AG04449 (cell line): ENCODE data around the gene ZMIZ1.

Source experiments
- CTCF ChIA-PET: fragments of 350-600 bp; formaldehyde crosslinking; extraction: SDS; loops from one replicate; lab custom pipeline; 2021; ENCODE audit warnings: antibody characterized with exemption; lab: Yijun Ruan, JAX
- POLR2A ChIA-PET: fragments of 400-600, 350-600 bp; formaldehyde crosslinking; extraction: SDS; loops from one replicate; lab custom pipeline; 2020; ENCODE audit warnings: antibody characterized with exemption, inconsistent platforms; lab: Yijun Ruan, JAX
- DNase-seq: peaks from one replicate; pipeline ENCODE4 v3.0.0-alpha.2; 2010; ENCODE audit warnings: low read depth, low spot score
- H3K4me3 ChIP-seq: 2 replicates; pipeline ENCODE4 v1.5.1; 2011; ENCODE audit warnings: low read depth, mild to moderate bottlenecking, control low read depth, low read length
- CTCF ChIP-seq: IDR thresholded peaks from one replicate; pipeline ENCODE4 v1.5.1; 2011; ENCODE audit warnings: mild to moderate bottlenecking, moderate library complexity, low read length, control low read depth, inconsistent platforms; ENCODE audit not compliant: insufficient read depth; ENCODE audit errors: missing control alignments

ZMIZ1 gene

GRCh38 chr10:79266084-79266483, 197.3 kb downstream of the ZMIZ1 start:
- ChIA-PET CTCF (interaction anchor here (0.9 kb wide), 1 partner anchor 9 kb away, joined by 3 read pairs; no protein-coding TSS in a partner anchor), POLR2A (no interaction called here)
- H3K4me3 ChIP-seq: no peak overlapping the region
- DNase-seq: no peak
- no peak for TF ChIP-seq CTCF

GRCh38 chr10:79266543-79267312, 198.0 kb downstream of the ZMIZ1 start:
- H3K4me3 ChIP-seq: no peak overlapping the region
- DNase-seq: peak; percentile 81
- ChIA-PET CTCF (interaction anchor here (0.9 kb wide), 1 partner anchor 9 kb away, joined by 3 read pairs; no protein-coding TSS in a partner anchor), POLR2A (no interaction called here)
- no peak for TF ChIP-seq CTCF

GRCh38 chr10:79267499-79267898, 198.7 kb downstream of the ZMIZ1 start:
- ChIA-PET CTCF (interaction anchor here (1.0 kb wide), 1 partner anchor 11 kb away, joined by 4 read pairs; no protein-coding TSS in a partner anchor), POLR2A (no interaction called here)
- no peak for TF ChIP-seq CTCF
- no peak overlapping the region for H3K4me3 ChIP-seq
- no peak for DNase-seq

- no peak overlapping the region for H3K4me3 ChIP-seq
- CTCF ChIA-PET: interaction anchor here (1.0 kb wide), 1 partner anchor 12 kb away, joined by 4 read pairs; no protein-coding TSS in a partner anchor
- POLR2A ChIA-PET: interaction anchor here (0.7 kb wide), 1 partner anchor 25 kb away, joined by 3 read pairs; no protein-coding TSS in a partner anchor
- DNase-seq: no peak
- no peak for TF ChIP-seq CTCF
These were observed 199.4 kb downstream of the ZMIZ1 start for GRCh38 chr10:79268161-79268601.

- no peak for TF ChIP-seq CTCF
- CTCF ChIA-PET: no interaction called here
- H3K4me3 ChIP-seq: no peak overlapping the region
- POLR2A ChIA-PET: interaction anchor here (0.7 kb wide), 1 partner anchor 26 kb away, joined by 3 read pairs; no protein-coding TSS in a partner anchor
- DNase-seq: no peak
These were observed 200.0 kb downstream of the ZMIZ1 start for GRCh38 chr10:79268742-79269141.

- TF ChIP-seq CTCF: no peak
- POLR2A ChIA-PET: no interaction called here
- CTCF ChIA-PET: no interaction called here
- DNase-seq: no peak
- no peak overlapping the region for H3K4me3 ChIP-seq
These were observed 200.7 kb downstream of the ZMIZ1 start for GRCh38 chr10:79269443-79269842.
